Stimulated activated CD8-positive, alpha-beta memory T cell treated with anti-CD3 and anti-CD28 coated beads, Interleukin-12 subunit alpha, Interleukin-12 subunit beta, amount 100 ng/mL, for 4 hours (primary cell): Measurements from ENCODE around the gene ANAPC5.
"Not testable (repeated sequence)": the region's sequence is repeated elsewhere in the genome, so short reads cannot be mapped to it uniquely, and the experiment has no call there.

Experiments
- DNase-seq: peaks from one replicate; pipeline ENCODE4 v3.0.0-alpha.2; 2020; ENCODE audit warnings: low read depth

The ANAPC5 gene

DNA sequence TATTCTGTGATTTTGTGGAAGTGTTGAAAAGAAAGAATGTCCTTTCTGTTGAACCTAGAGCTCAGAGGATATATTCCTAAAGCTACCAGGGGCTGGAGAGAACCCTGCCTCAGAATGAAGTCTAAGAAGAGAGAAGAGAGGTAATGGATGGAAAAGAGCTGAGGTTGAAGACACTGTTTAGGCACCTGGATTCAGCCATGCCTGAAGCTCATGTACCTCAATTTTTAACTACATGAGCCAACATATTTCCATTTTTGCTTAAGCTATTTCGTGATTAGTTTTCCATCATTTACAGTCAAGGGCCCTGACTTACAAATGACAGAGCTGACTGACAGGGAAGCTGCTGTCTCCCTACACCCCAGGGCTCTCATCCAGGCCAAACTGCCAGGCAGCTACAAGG lies 66.4 kb downstream of the ANAPC5 start:
- no peak for DNase-seq

GRCh38 chr12:121284551-121285390 lies 67.4 kb downstream of the ANAPC5 start:
- DNase-seq, result no peak

DNA sequence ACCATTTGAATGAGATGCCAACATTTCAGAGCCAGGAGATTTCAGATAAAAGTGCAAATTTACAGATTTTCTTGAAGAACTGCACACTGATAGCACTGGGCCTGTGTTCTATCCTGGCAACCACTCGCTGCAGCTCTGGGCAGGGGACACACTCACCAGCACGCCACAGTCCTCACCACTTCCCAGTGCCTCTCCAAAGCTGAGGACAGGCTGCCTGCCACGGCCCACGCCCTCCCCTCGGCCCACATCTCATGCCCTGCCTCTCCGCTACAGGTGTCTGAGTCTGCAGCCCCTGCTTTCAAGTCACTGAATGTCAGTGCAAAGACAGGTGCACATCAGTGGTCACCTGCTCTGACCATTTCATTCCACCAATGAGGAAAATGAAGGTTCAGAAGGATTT lies 68.4 kb downstream of the ANAPC5 start:
- DNase-seq, result no peak

- DNase-seq, result no peak
Measured at GRCh38 chr12:121283388-121283787, 68.8 kb downstream of the ANAPC5 start.

- not testable (repeated sequence) for DNase-seq
Measured at GRCh38 chr12:121282910-121283309, 69.3 kb downstream of the ANAPC5 start.

DNA sequence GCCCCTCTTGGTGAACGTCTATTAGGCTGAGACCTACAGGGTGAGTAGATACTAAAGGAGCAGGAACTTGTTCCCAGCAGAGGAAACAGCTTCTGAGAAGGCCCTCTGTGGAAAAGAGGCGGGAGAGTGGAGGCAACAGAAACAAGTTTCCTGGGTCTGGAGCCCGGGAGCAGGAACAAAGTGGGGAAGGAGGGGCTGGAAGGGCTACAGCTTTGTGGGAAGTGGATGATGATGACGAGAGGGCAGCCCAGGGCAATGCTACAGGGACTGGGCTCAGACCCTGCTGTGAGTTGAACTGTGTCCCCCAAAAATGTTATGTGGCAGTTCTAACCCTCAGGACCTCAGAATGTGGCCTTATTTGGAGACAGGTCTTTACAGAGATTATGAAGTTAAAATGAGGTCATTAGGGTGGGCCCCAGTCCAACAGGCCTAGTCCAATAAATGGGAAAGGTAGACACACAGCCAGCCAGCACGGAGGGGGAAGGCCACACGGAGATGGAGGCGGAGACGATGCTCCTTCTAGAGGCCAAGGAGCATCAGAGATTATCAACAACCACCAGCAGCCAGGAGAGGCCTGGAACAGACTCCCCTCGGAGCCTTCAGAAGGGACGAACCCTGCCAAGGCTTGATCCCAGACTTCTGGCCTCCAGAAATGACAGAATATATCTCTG lies 70.0 kb downstream of the ANAPC5 start:
- no peak for DNase-seq

- DNase-seq, result not testable (repeated sequence)
Measured at GRCh38 chr12:121281116-121281515, 71.1 kb downstream of the ANAPC5 start.

DNA sequence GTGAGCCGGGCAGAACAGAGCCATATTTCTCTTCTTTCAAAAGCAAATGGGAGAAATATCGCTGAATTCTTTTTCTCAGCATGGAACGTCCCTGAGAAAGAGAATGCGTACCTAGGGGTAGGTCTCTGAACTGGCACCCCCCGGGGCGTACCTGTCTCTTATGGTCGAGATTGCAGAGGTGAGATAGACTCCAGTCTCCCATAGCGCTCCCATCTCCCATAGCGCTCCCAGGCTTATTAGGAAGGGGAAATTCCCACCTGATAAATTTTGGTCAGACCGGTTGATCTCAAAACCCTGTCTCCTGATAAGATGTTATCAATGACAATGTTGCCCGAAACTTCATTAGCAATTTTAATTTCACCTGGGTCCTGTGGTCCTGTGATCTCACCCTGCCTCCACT lies 71.7 kb downstream of the ANAPC5 start:
- not testable (repeated sequence) for DNase-seq

DNA sequence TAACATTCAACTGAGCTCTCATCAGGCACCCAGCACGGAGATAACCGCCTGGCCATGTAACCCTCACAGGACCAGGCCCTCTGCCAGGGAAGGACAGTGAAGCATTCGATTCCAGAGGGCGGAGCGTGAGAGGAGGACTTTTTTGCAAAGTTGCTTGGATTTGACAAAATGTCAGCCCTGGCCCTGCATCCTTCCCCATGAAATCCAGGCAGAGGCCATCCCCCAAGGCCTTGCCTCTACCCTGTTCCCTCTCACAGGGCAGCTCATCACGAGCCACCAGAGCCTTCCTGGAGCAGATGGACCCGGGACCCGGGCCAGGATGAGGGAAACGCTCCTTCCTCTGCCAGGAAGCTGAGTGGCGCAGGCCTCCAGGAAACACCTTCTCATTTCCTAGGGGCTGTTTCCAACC lies 72.7 kb downstream of the ANAPC5 start:
- DNase-seq, result no peak

GRCh38 chr12:121279071-121279375 lies 73.2 kb downstream of the ANAPC5 start:
- DNase-seq, result no peak

GRCh38 chr12:121278169-121279070 lies 73.8 kb downstream of the ANAPC5 start:
- DNase-seq, result no peak

DNA sequence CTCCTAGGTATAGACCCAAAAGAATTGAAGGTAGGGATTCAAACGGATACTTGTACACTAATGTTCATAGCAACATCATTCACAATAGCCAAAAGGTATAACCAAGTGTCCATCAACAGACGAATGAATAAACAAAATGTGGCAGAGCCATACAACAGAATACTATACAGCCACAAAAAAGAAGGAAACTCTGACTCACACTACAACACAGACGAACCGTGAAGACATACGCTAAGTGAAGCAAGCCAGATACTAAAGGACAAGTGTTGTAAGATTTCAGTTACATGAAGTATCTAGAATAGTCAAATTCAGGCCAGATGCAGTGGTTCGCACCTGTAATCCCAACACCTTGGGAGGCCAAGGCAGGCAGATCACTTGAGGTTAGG lies 74.8 kb downstream of the ANAPC5 start:
- DNase-seq, result no peak

DNA sequence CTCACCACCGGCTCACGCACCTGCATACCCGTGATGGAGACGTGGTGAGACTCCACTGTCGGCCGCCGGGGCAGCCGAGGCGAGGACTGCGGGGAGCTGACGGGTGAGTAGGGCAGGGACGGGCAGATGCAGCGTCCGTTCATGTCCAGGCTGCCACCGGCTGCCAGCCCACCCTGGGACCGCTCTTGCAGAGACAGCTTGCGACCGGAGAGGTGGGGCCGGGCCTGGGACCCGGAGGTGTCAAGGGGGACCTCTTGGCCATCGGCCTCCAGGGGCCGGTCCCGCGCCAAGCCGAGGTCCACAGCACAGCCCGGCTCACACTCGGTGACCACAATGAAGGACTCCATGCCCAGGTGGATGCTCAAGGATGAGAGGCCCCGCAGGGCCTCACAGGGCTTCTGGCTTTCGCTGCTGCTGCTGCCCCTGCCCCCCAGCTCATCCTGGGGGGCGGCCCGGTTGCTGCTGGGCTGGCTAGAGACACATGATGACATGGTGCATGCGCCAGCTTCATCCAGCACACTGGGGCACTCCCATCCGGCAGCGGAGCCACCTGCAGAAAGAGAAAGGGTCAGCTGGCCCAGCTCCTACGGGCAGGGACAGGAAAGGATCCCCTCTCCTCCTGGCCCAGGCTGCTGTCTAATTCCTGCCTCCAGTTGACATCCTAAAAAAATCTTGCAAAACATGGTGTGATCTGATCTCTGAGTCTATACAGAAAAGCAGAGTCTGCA lies 78.0 kb downstream of the ANAPC5 start:
- DNase-seq, result no peak

- DNase-seq, result no peak
Measured at GRCh38 chr12:121273364-121273896, 78.8 kb downstream of the ANAPC5 start.

GRCh38 chr12:121267822-121268221 lies 84.4 kb downstream of the ANAPC5 start:
- DNase-seq, result no peak

DNA sequence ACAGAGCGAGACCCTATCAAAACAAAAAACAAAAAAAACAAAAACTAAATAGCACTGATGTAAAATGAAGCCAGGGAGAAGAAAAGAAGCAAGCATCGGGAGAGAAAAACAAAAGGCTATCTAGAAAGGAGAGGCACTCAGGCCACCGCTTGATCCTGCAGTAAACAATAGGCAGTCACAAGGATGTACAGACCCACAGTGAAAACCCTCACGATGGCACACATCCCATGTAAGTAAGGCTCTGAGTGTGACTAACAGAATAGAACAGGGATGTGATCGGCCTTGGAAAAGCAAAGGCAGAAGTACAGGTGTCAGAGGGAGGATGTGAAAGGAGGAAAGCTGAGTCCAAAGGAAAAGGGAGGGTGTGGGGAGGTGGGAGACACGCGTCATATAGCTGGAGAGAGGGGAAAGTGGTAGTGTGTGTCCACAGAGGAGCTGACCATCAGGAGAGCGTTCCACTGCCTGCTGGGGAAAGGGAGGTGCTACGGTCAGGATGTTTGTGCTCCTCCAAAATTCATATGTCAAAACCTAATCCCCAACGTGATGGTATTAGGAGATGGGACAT lies 87.2 kb downstream of the ANAPC5 start:
- DNase-seq, result no peak

DNA sequence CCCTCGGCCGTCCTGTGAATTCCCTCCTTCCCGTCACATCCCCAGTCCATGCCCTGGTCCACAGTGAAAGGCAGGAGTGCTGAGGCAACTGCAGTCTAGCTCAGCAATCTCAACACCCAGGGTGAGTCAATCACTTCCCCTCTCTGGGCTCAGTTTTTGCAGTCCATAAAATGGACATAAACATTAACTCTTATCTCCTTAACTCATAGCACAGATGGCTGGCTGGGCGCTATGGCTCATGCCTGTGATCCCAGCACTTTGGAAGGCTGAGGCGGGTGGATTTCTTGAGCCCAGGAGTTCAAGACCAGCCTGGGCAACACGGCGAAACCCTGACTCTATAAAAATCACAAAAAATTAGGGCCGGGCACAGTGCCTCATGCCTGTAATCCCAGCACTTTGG lies 88.1 kb downstream of the ANAPC5 start:
- DNase-seq, result no peak

GRCh38 chr12:121263206-121263935 lies 88.8 kb downstream of the ANAPC5 start:
- DNase-seq, result no peak

- DNase-seq, result no peak
Measured at GRCh38 chr12:121261398-121261797, 90.8 kb downstream of the ANAPC5 start.

DNA sequence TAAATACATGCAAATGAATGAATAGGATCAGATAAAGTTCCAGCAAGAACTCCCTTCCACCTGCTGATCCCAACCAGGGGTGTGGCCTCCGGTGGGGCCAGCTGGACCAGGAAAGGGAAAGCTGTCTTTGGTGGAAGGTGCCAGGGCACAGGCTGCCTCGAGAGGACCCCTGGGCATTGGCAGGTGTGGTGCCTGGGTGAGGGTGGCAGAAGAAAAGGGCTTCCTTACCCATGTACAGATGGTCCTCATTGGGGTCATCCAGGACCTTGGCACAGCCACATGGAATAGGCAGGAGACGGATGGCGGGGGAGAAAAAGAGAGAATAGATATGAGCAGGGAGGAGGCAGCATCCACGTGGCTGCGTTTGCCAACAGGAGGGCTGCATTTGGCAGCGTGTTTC lies 92.1 kb downstream of the ANAPC5 start:
- no peak for DNase-seq

- no peak for DNase-seq
Measured at GRCh38 chr12:121259074-121259473, 93.1 kb downstream of the ANAPC5 start.
